A172 (cell line): ENCODE measurements around the gene ASIC3. TPM values are rescaled to one million over a fixed set of nuclear protein-coding genes. Genes with fewer than 3 reads are reported as not detected.

Experiments
- DNase-seq: peaks from one replicate; pipeline ENCODE4 v3.0.0-alpha.2; 2015; ENCODE audit warnings: low spot score
- total RNA-seq: library from RNA; depleted of rRNA; stranded (reverse); fragments of >200 nt; shearing (Covaris generic); gene quantifications from 2 replicates; pipeline ENCODE4 v1.2.3, GENCODE V29; 2014

Gene ASIC3
- total RNA-seq, 1 experiment from 2014 or later = 0.53 TPM

DNA sequence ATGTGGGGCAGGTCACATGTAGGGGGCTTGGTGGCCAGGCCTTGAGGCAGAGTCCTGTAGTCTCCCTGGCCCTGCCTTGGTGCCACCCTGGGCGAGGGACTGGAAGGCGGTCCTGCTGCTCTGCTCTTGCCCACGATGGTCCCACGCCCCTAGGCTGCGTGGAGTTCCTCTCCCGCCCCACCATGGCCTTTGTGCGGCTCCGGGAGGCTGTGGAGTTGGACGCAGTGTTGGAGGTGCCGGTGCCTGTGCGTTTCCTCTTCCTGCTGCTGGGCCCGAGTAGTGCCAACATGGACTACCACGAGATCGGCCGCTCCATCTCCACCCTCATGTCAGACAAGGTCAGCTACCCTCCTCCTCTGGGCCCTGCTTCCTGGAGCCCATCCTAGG lies 22.2 kb downstream of the ASIC3 start:
- DNase-seq = no peak

- DNase-seq = no peak
Observed at GRCh38 chr7:151071032-151071866, 22.9 kb downstream of the ASIC3 start.

DNA sequence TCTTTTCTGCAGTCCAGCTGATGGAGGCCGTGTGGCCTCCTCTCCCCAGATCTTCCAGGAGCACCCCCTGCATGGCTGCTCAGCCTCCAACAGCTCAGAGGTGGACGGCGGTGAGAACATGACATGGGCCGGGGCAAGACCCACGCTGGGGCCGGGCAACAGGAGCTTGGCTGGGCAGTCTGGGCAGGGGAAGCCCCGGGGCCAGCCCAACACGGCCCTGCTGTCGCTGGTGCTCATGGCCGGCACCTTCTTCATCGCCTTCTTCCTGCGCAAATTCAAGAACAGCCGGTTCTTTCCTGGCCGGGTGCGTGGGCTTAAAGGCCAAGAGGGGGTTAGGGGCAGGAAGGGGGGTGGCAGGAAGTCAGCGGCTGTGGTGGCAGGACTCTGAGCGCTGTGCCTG lies 25.7 kb downstream of the ASIC3 start:
- no peak for DNase-seq

DNA sequence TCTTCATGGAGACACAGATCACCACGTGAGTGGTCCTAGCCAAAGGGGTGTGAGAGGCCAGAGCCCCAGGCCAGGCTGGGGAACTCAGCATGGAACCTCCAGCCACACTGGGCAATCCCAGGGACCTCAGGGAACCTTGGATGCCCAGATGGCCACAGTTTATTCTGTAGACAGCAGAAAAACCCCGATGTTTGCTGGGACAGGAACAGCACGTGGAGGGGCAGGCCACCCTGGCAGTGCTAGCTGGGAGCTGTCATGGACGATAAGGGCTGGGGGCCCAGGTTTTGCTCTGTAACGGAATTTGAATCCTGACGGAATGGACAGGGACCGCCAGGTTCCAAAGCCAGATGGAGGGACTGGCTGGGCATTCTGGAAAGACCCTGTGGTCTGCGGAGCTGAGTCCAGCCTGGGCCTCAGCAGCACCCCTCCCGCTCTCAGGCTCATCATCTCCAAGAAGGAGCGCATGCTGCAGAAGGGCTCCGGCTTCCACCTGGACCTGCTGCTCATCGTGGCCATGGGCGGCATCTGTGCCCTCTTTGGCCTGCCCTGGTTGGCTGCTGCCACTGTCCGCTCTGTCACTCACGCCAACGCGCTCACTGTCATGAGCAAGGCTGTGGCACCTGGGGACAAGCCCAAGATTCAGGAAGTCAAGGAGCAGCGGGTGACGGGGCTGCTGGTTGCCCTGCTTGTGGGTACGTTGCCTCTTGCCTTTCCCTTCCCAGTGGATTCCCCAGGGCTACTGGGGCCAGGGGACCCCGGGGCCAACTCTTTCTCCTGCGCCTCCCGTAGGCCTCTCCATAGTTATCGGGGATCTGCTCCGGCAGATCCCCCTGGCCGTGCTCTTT lies 26.7 kb downstream of the ASIC3 start:
- no peak for DNase-seq

DNA sequence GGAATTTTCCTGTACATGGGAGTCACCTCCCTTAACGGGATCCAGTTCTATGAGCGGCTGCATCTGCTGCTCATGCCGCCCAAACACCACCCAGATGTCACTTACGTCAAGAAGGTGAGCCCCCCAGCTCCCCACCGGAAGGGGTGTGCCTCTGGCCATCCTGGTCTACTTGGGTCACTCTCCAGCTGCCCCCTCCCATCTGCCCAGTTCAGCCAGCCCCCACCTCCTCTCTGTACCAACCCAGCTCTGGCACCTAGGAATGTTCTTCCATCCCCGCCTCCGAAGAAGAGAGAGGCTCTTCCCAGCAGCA lies 27.3 kb downstream of the ASIC3 start:
- no peak for DNase-seq

GRCh38 chr7:151075978-151076426 lies 27.7 kb downstream of the ASIC3 start:
- no peak for DNase-seq

- no peak for DNase-seq
Observed at GRCh38 chr7:151076863-151077704, 28.8 kb downstream of the ASIC3 start.

DNA sequence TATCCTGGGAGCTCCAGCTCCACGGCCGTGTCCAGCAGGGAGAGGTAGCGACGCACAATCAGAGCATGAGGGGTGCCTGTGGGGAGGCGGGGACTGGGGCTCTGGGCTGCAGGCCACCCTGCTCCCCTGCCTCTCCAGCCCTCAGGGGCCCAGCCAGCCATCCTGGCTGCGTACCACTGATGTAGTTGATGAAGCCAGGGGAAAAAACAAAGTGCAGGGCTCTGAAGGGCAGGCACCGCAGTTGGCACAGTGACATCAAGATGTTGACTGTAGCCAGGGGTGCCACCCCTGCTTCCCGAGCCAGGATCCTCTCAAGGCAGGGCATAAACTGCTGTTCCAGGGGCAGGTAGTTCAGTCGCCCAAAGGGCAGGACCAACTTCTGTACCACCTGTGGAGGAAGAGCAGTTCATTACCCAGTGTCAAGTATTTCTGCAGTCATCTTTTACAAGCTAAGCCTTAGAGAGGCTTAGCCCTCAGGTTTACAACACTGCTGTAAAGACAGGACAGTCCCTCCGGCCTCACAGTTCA lies 29.4 kb downstream of the ASIC3 start:
- DNase-seq = no peak

DNA sequence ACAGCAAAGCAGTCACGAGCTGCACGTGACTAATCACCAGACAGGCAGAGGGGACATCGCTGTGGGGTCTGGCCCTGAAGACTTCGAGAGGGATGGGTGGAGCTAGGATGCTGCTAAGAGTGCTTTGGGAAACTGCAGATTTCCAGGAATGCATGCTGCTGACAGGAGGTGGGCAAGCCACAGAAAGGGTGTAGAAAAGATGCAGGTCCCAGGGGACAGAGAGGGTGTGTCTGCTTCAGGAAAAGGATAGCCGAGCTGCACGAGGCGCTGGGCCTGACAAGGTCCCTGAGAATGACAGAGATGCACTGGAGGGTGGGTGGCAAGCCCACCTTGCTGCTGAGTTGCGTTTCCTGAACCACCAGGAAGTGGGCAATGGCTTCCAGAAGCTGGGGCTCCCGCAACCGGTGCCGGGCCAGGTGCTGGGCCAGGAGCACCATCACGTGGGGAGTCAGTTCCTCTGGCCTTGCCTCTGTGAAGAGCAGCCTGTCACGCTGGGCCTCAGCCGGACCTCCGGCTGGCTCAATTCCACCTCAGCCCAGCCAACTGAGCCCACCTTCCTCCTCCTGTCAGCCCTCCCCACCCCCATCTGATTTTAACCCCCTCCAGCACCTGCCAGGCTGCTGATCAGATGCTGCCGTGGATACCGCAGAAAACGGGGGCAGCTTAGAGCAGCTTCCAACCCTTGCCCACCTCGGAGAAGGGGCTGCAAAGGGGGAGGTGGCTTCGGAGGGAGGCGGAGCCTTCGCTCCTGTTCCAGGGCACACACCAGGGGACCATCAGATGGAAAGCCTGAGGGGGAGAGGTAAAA lies 30.1 kb downstream of the ASIC3 start:
- peak; percentile 44 for DNase-seq

- DNase-seq = no peak
Observed at GRCh38 chr7:151079199-151079910, 31.0 kb downstream of the ASIC3 start.

DNA sequence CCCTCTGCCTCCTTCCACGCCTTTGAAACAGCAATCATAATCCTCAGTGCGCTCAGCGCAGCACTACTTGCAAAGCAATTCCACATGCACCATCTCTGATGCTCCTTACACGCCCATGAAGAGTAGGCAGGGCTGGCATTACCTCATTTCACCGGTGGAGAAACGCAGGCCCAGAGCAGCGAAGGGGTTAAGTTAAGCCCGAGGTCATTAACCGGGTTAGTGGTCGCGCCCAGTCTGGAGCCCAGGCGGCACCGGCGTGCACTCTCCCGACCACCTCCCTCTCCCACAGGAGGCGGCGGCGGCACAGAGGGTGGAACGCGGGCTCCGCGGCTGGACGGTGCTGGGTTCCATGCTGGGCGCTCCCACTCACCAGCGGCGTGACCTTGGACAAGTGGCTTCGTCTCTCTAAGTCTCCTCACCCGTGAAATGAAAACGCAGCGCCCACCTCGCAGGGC lies 31.8 kb downstream of the ASIC3 start:
- DNase-seq = no peak

GRCh38 chr7:151080522-151081169 lies 32.3 kb downstream of the ASIC3 start, which contains the start of gene FASTK:
Gene FASTK, minus strand, starts transcription at chr7:151080809. Its CDS starts 43 bp downstream, at chr7:151080766.
- peak; percentile 70 for DNase-seq

DNA sequence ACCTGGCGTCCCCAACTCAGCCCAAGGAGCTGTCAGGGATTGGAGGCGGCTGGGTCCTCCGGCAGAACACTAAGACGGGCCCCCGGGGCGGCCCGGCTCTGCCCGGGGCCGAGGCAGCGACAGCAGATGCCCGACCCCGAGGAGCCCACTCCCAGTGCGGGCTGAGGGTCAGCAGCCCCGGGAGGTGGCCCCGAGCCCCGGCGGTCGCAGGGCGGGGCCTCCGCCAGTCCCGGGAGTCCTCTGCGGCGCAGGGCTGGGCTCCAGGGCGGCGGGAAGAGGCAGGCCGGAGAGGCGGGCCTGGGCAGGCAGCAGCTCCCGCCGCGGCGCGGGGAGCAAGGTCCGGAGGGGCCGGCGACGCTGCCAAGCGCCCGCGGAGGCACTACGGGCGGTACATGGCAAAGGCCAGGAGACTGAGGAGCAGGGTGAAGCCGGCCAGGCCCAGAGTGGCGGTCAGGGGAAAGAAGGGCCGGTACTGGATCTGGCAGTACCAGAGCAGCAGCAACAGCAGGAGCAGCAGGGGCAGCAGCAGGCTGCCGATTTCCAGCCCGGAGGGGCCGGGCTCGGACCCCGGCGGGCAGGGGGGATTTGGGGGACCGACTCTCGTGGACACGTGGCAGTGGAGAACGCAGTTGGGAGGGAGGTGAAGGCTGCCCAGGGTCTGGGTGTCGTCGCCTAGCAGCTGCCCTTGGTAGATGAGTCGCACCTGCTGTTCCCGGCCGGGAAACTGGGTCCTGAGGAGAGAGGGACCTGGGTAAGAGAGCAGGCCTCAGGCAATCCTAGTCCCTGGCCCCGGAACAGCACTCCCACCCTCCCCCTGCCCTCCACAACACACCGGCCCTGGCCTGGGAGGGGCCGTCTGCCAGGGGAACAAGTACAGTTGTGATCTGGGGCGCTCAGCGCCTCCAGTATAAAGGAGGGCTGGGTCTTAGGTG lies 33.1 kb downstream of the ASIC3 start:
- no peak for DNase-seq

GRCh38 chr7:151082141-151083070 lies 34.1 kb downstream of the ASIC3 start:
- no peak for DNase-seq

GRCh38 chr7:151083071-151083823 lies 34.9 kb downstream of the ASIC3 start, which contains the start of gene TMUB1:
Gene TMUB1, minus strand, starts transcription at chr7:151083493. Its CDS starts 930 bp downstream, at chr7:151082563.
- no peak for DNase-seq

GRCh38 chr7:151083824-151084160 lies 35.5 kb downstream of the ASIC3 start:
- no peak for DNase-seq

- no peak for DNase-seq
Observed at GRCh38 chr7:151085329-151085690, 37.0 kb downstream of the ASIC3 start.
